Measurements from ENCODE around the gene SNTB2.

GRCh38 chr16:69293401-69293800, 106.4 kb downstream of the SNTB2 start:
- TF ChIP-seq CTCF (IDR thresholded peaks at IDR 0.05) = no peak
- TF ChIP-seq POLR2A (IDR thresholded peaks at IDR 0.05) = no peak

All from prostate gland (tissue), 2 donors.